HG03342 (cell line): Measurements from ENCODE around the gene CFD.
"Not testable (repeated sequence)": the region's sequence is repeated elsewhere in the genome, so short reads cannot be mapped to it uniquely, and the experiment has no call there.

Source experiments
- ATAC-seq: cut with Tn5 transposase; IDR thresholded peaks from one replicate; pipeline ENCODE4 v1.9.1; 2021; ENCODE audit warnings: mild to moderate bottlenecking, moderate library complexity; ENCODE audit not compliant: unreplicated experiment

The CFD gene

GRCh38 chr19:870963-871401, 11.5 kb downstream of the CFD start:
- no peak for ATAC-seq

DNA sequence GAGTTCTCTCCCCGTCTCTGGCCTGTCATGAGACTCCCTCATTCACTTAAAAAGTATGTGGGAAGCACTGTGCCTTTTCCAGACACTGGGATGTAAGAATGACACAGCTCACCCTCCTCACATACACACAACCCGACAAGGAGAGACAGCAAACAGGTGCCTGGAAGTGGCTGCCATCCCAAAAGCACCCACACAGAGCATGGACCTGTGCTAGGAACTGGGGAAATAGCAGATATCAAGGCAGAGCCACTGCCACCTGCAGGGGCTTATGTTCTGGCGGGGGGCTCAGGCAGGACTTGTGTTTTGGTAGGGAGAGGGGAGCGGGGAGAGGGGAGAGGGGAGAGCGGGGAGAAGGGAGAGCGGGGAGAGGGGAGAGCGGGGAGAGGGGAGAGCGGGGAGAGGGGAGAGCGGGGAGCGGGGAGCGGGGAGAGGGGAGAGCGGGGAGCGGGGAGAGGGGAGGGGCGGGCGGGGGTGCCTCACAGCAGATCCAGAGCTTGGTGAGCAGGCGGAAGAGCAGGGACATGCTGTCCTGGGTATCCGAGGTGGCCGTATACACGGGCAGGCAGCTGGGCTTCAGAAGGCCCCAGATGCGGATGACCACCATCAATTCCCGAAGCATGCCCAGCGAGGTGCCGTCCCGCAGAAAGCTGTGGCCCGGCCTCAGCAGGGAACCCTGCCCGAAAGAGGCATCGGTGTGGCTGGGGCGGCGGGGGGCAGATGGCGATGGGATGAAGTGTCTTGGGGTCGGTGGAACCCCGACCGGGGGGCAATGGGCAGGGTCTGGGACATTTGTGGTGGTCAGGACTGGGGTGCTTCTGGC, 12.2 kb downstream of the CFD start:
- ATAC-seq: no peak

DNA sequence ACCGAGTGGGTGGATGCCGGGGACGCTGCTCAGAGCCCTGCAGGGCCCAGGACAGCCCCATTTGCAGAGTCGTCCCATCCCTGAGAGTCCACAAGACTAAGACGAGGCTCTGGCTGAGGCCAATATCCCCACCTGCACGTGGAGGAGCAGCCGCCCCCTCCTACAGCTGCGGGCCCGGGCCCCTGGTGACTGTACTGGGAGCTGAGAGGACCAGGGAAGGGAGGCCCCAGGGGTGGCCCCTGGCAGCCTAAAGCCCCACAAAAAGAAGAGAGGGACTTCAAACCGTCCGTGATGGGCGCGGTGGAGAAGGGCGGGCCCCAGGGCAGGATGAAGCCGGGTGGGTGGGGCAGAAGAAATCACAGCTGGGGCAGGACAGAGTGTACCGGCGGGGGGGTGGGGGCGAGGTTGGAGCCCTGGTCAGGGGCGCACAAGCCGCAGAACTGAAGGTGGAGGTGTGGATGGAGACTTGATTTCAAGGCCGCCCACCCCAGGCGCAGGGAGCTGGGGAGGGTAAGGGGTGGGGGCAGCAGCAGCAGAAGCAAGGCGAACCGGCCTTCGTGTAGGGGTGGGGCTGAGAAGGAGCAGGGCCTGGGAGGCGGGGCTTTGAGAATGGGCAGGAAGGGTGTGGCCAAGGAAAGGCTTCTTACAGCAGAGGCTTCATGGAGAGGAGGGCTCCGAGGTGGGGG, 12.9 kb downstream of the CFD start:
- no peak for ATAC-seq

DNA sequence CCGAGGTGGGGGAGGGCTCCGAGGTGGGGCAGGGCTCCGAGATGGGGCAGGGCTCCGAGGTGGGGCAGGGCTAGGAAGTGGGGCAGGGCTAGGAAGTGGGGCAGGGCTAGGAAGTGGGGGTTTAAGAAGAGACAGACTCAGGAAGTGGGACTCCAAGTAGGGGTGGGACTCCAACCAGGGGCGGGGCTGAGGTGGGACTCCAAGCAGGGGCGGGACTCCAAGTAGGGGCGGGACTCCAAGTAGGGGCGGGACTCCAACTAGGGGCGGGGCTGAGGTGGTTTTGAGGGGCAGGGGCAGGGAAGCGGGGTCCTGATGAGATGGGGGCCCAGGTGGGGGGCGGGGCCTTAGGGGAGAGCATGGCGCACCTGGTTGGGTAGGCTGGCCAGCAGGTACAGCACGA, 13.6 kb downstream of the CFD start:
- no peak for ATAC-seq

DNA sequence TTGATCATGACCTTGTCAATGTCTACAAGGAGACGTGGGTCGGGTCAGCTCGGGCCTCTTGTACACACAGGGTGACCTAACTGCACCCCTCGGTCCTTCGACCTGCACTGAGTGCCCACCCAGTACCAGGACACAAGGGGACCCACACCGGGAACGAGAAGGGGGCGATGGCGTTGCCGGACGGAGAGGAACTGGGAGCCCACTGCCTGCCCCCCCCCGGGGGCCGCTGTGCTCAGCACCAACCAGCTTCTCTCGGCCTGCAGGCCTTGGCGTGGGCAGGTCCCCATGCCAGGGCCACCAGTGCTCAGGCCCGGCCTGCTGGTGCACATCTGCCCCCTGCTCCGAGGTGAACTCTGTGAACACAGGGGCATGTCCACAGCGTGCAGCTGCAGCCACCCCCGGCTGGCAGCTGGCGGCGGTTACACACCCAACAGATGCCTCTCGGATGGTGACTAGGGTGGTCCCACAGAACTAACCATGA, 14.1 kb downstream of the CFD start:
- no peak for ATAC-seq

GRCh38 chr19:875265-875879, 15.9 kb downstream of the CFD start:
- no peak for ATAC-seq

DNA sequence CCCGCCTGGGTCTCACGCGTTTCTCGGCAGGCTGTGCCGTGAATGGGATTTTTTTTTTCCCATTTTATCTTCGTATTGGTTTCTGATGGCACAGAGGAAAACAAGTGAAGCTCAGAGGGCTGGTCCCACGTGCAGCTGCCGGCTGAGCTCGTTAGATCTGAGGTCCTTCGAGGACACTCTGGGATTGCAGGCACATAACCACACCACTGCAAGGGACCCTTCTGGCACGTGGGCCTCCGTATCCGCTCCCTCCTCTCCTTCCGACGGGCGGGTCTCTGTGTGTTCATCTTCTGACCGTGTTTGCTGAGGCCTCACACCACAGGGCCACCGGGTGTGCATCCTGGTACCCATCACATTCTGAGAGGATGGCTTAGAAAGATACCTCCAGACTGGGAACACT, 16.6 kb downstream of the CFD start:
- ATAC-seq: no peak

DNA sequence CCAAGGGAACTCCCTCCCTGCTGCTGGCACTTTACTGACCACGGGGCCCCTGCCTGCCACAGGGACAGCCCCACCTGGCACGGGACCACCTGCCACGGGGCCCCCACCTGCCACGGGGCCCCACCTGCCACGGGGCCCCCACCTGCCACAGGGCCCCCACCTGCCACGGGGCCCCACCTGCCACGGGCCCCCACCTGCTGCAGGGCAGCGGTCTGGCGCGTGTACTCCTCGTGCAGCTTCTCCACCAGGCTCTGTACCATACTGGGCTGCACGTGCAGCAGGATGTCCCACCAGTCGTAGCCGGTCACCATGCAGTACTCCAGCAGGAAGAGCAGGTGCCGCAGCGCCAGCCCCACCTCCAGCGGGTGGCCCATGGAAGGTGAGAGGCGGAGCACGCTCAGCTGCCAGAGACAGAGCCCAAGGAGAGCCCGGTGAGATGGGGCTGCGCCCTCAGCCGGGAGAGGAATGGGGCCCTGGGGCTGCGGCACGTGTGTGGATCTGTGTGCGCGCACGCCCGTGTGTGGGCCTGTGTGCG, 17.4 kb downstream of the CFD start:
- ATAC-seq: no peak

DNA sequence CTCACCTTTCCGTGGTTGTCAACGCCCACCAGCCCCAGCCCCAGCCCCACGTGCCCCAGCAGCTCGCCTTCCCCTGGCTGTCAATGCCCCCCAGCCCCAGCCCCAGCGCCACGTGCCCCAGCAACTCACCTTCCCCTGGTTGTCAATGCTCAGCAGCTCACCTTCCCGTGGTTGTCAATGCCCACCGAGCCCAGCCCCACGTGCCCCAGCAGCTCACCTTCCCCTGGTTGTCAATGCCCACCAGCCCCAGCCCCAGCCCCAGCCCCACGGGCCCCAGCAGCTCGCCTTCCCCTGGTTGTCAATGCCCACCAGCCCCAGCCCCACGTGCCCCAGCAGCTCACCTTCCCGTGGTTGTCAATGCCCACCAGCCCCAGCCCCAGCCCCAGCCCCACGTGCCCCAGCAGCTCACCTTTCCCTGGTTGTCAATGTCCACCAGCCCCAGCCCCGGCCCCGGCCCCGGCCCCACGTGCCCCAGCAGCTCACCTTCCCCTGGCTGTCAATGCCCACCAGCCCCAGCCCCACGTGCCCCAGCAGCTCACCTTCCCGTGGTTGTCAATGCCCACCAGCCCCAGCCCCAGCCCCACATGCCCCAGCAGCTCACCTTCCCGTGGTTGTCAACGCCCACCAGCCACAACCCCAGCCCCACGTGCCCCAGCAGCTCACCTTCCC, 18.7 kb downstream of the CFD start:
- not testable (repeated sequence) for ATAC-seq

- not testable (repeated sequence) for ATAC-seq
Measured at GRCh38 chr19:878751-879561, 19.5 kb downstream of the CFD start.

DNA sequence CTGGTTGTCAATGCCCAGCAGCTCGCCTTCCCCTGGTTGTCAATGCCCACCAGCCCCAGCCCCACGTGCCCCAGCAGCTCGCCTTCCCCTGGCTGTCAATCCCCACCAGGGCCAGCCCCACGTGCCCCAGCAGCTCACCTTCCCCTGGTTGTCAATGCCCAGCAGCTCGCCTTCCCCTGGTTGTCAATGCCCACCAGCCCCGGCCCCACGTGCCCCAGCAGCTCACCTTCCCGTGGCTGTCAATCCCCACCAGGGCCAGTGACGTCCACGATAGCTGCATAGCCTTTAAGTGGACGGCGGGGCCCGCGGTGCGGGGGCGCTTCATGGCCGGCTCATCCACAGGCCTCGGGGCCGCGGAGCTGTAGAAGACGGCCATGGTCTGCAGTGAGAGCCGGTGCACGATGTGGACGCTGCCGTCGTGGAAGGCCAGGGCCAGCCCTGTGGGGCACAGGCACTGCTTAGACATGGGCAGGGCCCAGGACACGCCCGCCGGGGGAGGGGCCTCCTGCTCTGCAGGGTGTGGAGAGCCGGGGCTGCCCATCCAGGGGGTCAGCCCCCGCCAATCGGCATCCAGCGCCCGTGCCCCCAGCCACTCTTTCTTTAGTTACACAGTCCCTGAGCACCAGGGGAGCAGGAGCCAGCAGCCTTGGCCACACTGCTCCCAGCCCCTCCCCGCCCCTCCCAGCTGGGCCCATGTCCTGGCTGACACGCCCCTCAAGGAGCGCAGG, 20.4 kb downstream of the CFD start:
- ATAC-seq: no peak

GRCh38 chr19:881385-882071, 22.1 kb downstream of the CFD start:
- ATAC-seq: no peak

DNA sequence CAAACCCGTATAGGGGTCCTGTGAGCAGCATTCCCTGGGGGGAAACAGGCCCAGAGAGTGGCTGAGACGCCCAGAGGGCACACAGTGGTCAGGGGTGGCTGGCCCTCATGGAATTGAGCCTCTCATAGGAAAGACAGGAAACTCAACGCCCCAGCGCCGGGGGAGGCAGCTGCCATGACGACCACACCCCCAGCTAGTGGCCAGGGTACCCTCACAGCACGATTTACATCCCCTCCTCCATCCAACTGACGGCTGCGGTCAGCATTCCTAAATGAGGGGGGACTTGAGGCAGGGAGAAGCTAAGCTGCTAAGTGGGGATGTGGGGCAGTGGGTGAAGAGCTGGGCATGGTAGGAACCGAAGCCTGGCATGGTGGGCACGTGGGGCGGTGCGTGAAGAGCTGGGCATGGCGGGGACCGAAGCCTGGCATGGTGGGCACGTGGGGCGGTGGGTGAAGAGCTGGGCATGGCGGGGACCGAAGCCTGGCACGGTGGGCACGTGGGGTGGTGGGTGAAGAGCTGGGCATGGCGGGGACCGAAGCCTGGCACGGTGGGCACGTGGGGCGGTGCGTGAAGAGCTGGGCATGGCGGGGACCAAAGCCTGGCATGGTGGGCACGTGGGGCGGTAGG, 23.5 kb downstream of the CFD start:
- no peak for ATAC-seq

DNA sequence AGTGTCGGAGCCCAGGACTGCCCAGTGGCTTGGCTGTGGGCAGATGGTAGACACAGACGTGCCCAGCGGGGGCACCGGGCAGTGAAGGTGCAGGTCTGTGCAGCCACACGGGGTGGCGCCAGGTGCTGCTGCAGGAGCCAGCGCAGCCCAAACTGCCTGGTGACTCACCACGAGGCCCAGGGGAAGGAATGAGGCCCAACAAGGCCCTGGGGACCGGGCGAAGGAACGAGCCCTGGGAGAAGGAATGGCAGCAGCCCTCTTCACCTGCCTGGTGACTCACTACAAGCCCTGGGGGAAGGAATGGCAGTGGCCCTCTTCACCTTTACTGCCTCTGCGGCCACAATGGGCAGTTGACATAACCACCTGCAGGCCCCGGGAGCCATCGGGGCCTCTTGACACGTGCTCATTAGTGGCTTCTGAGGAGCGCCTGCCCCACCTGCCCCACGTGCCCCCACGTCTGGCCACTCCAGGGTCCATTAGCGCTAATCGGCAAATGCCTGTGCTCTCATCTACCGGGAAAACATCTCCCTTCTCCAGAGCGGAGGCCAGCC, 24.3 kb downstream of the CFD start:
- no peak for ATAC-seq

GRCh38 chr19:884420-885211, 25.2 kb downstream of the CFD start:
- no peak for ATAC-seq

DNA sequence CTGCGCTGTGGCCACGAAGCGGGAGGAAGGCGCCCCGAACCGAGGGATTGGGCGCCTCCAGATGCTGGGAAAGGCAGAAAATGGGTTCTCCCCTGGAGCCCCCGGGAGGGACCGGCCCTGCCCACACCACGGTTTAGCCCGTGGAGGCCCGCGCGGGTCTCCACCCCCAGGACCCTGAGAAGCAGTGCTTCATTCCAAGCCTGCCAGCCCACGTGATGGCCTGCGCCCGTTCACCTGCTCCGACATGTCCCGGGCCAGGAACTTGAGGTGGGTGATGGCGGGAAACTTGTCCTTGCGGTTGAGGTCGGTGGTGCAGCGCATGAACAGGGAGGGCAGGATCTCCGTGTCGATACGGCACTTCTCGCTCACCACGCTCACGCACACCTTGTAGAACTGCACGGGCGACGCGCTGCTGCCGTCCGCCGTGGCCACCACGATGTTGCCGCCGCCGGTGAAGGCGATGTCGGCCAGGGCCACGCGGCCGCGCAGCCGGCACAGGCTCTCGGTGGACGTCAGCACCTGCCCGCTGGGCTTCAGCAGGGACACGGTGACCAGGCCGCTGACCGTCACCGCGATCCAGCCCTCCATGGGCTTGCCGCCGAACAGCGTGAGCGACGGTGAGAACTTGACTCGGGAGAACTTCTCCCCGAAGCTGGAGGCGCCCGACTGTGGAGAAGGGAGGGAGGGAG, 26.2 kb downstream of the CFD start:
- no peak for ATAC-seq

- no peak for ATAC-seq
Measured at GRCh38 chr19:887072-887471, 27.6 kb downstream of the CFD start.
